Measurements from ENCODE around the gene AFF1.
"Not testable (repeated sequence)": the region's sequence is repeated elsewhere in the genome, so short reads cannot be mapped to it uniquely, and the experiment has no call there.

AFF1 gene

DNA sequence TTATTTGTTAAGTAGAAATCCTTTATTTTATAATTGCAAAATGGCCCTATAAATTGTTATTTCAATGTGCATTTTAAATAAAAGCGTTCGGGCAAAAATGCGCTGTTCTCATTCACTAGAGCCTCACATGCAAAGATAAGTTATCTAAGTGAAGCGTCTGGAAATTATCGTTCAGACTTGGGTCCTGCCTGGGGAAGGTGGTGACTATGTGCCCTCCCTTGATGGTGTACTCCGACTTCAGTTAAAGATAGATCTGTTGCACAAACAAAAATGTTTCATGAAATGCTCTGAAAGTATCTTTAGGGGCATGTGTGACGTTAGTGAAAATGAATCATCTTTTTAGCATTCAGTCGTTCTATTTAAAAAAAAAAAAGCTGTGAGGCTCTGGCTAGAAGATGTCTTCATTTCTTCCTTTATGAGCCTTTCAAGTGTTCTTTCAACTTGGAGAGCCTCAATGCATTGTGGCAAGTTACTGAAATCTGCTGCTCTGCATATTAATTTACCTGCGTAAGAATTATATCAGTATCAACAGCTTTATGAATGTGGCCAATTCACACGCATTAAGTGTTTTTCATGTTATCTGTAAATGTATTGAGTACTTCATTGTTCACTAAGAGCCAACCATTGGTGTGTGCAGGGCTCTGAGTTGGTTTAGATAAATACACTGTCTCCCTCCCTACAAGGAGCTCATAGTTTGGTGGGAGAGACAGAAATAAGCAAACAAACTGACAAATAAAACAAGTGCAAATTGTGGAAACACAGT, 83.0 kb downstream of the AFF1 start:
- peak; percentile 79 for DNase-seq

DNA sequence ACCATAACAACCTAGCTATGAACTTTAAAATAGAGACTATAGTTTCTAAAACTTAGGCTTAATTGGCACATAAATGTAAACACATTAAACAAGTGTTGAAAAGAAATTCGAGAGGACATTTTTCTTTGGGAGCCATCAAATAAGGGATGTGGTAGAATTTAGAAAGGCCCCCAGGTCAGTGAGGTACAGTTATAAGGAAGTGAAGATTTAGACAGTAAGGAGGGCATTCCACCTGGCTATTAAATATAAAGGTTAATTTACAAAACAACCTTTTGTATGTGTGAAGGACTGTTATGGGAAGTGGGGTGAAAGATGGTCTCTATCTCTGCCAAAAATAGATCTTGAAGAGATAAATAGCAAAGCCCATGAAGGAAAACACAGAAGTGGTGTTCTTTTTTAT, 83.9 kb downstream of the AFF1 start:
- DNase-seq: no peak

- DNase-seq: peak; percentile 22
Observed at GRCh38 chr4:87019246-87019791, 84.5 kb downstream of the AFF1 start.

DNA sequence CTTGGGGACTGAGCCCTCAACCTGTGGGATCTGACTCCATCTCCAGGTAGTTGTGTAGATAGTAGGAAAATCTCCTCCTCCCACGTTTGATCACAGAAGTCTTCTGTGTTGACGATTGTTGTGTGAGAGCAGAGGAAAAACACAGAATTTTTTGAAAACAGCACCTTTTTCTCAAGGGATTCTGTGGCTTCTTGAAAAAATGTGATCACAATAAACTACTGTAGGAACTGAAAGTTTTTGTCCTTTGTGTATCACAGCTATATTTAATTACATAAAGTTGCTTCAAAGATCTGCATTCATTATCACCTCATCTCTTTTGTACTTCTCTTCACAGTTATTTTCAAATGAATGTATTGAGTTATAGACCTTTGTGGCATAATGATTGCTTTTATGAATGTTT, 85.1 kb downstream of the AFF1 start:
- DNase-seq: no peak

- DNase-seq: no peak
Observed at GRCh38 chr4:87024201-87024600, 89.4 kb downstream of the AFF1 start.

DNA sequence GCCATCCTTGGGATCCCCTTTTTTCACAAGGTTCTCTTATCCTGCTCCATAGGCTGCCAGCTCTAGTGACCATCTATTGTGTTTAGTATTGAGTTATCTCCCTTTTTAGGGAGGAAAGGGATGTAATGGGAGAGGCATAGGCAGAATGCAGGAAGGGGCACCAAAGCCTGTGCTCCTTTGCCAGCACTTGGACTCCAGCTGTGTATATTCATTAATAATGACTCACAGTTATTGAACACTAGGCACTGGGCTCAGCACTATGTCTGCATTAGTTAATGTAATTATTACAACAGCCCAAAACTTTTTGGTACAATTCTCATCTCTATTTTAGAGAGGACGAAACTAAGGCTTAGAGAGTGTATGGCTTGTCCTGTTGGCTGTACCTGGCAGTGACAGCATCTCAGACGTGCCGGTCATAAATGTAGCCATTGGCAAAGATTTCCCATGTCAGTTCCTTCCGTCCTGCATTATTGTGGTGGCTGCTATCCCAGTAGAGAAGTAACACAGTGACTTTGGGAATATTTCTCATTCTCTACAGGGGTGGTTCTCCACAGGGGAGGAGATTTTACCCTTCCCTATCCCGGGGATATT, 90.3 kb downstream of the AFF1 start:
- no peak for DNase-seq

- no peak for DNase-seq
Observed at GRCh38 chr4:87025614-87026041, 90.8 kb downstream of the AFF1 start.

DNA sequence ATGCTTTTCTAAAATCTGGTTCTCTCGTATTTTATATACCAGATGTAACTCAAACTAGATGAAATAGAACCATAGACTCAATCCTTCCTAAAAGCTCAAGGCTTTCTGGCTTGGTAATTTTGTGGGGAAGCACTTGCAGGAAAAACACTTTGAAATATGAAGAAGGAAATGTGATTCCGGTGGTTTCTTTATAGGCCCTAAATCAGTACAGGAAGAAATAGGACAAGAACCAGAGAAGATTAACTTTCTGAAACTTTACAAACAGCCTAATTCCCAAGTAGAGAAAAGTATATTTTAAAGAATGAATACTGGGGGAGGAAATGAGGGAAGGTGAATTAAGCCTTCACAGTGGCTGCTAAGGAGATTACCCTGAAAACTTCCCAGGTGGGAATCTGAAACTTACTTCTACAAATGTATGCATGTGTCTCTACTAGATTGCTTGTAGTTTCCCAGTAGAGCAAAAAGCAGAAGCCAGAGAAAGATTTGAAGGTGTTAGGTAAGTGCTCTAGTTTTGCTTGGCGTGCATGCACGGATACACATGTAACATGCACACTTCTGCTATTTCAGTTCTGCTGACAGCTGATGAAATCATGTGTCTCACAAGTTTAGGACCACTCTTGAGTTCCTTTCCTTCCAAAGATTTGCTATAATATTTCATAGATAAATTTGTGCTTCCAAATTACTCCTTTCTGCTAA, 92.1 kb downstream of the AFF1 start:
- no peak for DNase-seq

DNA sequence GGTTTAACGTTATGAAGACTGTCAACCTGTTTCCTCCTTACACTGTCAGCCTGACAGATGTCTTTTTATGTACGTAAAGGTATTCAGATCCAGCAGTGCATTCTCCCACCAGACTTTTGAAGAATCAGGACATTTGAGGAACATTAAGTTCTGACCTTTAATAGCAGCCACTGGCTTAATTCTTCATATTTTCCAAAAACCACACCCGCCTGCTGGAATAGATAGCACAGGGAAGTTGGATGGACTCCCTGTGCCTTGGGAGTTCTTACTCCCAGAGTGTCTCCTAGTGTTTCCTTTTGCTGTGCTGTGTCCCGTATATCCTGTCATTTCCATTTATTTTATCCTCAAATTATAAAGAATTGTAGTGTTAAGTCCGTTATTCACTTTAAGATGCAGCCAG, 94.5 kb downstream of the AFF1 start:
- DNase-seq: no peak

DNA sequence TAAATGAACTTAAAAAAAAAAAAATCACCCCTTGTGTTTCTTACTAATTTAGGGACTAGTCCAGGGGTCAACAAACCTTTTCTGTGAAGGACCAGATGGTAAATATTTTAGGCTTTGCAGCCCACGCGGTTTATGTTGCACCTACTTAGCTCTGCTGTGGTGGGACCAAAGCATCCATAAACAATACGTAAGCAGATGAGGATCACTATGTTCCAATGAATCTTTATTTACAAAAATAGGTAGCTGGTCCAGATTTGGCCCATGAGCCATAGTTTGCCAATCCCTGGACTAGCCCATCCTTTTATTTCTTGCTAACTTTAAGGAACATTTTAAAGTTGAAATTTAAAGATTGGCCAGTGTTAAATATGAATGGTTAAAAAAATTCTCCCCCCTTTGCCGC, 95.3 kb downstream of the AFF1 start:
- no peak for DNase-seq

GRCh38 chr4:87030755-87031441, 96.1 kb downstream of the AFF1 start:
- DNase-seq: no peak

GRCh38 chr4:87031920-87032319, 97.1 kb downstream of the AFF1 start:
- DNase-seq: no peak

- DNase-seq: peak; percentile 53
Observed at GRCh38 chr4:87032884-87033533, 98.2 kb downstream of the AFF1 start.

DNA sequence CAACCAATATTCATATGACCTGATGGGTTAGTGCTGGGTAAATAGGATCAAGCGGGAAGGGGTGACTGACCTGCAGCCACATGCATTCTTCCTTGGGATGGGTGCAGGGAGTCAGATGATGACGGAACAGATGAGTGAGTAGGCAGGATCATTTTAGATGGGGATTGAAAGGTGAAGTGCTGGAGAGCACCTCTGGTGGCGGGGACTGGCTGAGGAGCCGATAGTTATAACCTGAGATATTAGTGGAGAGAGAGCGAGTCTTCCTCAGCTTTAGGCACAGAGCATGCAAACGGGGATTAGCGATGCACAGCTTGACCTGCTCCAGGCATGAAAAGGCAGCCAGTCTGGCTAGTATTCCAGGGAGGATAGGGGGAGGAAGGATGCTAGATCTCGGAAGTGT, 99.1 kb downstream of the AFF1 start:
- DNase-seq: no peak

- DNase-seq: no peak
Observed at GRCh38 chr4:87034527-87034926, 99.7 kb downstream of the AFF1 start.

DNA sequence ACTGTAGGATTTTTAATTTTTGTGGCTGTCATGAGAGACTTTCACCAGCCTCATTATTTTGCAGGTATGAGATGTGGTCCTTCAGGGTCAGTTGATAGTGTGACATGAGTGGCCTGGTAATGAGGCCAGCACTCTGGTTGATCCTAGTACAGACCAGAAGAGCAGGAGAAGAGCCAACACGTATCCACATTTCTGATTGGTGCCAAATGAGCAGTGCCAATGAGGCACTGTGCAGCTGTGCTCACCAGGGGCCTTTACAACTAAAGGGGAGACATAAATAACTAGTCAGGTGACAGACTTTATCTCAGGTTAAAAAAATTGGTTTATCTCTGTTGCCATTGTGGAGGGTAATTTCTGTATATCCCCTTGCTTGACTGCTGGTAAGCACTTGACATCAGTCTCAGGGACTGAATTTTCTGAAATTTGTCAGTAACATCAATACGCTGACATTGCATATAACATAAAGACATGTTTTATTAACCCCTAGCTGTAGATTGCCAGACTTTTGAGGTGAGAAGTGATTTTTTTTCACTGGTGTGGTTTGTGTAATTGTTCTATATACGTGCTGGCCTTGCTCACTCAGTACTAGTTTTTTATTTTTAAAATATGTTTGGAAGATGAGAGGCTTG, 101.2 kb downstream of the AFF1 start:
- no peak for DNase-seq

- no peak for DNase-seq
Observed at GRCh38 chr4:87036713-87037112, 101.9 kb downstream of the AFF1 start.

DNA sequence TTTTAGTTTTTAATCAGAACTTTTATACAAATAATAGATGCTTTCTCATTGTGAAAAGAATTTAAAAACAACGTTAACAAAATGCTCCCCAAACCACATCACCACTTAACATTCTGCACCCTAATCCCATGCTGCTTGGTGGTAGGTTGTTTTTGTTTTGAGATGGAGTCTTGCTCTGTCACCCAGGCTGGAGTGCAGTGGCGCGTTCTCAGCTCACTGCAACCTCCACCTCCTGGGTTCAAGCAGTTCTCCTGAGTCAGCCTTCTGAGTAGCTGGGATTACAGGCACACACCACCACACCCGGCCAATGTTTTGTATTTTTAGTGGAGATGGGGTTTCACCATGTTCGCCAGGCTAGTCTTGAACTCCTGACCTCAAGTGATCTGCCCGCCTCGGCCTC, 102.4 kb downstream of the AFF1 start:
- not testable (repeated sequence) for DNase-seq

GRCh38 chr4:87037671-87038334, 103.0 kb downstream of the AFF1 start:
- no peak for DNase-seq

- DNase-seq: peak; percentile 90
Observed at GRCh38 chr4:87038837-87039615, 104.2 kb downstream of the AFF1 start.

GRCh38 chr4:87041141-87041540, 106.3 kb downstream of the AFF1 start:
- peak; percentile 32 for DNase-seq

Measured in NCI-H226 (cell line).